HG02852 (cell line): ENCODE measurements around the gene ALKBH7.

Experiments
- ATAC-seq: cut with Tn5 transposase; IDR thresholded peaks from one replicate; pipeline ENCODE4 v1.9.1; 2021; ENCODE audit warnings: mild to moderate bottlenecking, moderate library complexity; ENCODE audit not compliant: unreplicated experiment

Gene ALKBH7

DNA sequence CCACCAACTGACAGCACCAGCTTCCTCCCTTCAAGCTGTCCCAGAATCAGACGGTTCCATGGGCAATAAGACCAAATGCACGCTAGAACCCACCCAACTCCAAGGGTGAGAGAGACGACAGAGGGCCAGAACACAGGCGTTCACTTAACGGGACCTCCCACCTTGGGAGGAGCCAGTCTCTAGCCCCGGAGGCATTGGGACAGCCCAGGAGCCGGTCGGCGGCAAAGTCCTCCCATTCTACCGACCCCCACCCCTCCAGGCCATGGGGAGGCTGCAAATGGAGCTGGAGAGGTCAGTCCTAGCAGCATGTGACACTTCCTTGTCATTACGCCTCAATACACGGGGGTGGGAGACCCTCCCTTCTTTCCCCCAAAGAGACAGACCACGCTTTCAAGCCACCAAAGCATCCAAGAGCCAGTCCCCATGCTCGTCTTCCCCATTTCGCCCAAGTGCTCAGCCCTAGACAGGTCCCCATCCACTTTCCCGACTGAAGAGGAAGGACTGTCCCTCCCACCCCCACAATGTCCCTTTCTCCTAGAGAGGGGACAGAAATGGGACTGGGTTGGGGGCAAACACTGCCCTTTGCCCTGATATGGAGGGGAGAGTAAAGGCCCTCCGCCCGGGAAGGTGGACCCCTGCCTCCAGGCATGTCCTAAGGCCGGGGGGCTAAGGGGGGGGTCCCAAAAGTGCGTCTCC lies 51.1 kb downstream of the ALKBH7 start:
- no peak for ATAC-seq

DNA sequence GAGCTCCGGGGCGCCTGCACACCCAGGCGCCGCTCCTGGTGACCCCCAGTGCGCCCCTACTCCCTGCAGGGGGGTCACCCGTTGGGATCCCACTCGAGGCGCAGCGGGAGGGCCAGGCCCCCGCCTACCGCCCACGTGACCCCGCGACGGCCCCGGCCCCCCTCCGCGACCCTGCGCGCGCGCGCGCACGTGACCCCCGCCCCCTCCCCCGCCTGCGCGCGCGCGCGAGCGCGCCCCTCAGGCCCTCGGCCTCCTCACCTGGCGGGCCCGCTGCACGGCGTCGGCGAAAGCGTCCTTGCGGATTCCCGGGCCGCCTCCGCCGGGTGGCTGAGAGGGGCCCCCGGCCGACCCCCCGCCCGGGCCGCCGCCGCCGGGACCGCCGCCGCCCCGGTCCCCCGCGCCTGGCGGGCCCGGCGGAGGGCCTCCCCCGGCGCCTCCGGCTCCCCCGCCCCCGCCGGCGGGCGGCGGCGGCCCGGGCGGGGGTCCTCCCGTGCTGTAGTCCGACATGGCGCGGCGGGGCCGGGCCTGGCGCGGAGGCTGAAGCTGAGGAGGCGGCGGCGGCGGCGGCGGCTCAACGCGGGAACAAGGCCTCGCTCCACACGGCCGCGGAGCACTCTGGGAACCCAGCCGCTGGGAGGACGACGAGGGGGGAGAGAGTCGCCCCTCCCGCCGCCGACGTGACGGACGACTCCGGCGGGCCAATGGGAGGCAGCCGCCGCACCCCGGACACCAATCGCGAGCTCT lies 51.8 kb downstream of the ALKBH7 start, which contains the start of gene KHSRP:
Gene KHSRP, minus strand, starts transcription at position 617 of the 744 bp plus-strand sequence. Its CDS starts 110 bp downstream, at position 507.
- ATAC-seq: no peak
